Measurements from ENCODE around the gene PFN1.

DNA sequence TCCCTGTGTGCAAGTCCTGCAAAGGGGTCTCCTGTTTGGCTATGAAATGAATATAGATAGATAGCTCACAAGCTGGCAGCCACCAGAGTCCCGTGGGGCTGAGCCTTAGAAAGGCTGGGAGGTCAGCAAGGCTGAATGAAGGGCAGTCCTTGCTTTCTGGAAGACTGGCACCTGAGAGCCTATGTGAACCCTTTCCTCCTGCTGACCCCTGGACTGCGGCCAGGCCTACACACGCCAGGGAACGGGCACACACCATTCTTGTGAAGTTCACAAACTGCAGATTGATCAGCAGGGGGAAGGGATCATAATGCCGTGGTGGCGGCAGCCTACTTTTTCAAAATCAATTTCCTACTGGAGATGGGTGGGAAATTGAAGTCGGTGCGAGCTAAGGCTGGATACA lies 50.0 kb downstream of the PFN1 start:
- TF ChIP-seq POLR2A (IDR thresholded peaks at IDR 0.05; ENCODE audit: low read length) (no peak), GATA1 (IDR thresholded peaks at IDR 0.05; ENCODE audit: low read depth, low read length) (no peak)
